Tibial nerve (tissue), 3 donors: ENCODE measurements around the gene IL1RL1.

Experiments used
- POLR2A ChIP-seq, 2 donors: fragments of 450-650 bp; IDR thresholded peaks; one replicate each; pipeline ENCODE4 v1.6.1; 2017; ENCODE audit warnings: antibody characterized with exemption in 2 of 2, mild to moderate bottlenecking in 2 of 2, moderate library complexity in 2 of 2
- TF ChIP-seq, protein P1 (sequence below), 5 experiments: fragments of 200-600 bp in 3 of 5; fragments of 450-650 bp in 2 of 5; sonication (generic) in 3 of 5; IDR thresholded peaks; one replicate each; pipeline ENCODE4 v1.5.1; 2016 to 2019; ENCODE audit warnings: antibody characterized with exemption in 5 of 5, mild to moderate bottlenecking in 3 of 5, moderate library complexity in 2 of 5

DNA sequence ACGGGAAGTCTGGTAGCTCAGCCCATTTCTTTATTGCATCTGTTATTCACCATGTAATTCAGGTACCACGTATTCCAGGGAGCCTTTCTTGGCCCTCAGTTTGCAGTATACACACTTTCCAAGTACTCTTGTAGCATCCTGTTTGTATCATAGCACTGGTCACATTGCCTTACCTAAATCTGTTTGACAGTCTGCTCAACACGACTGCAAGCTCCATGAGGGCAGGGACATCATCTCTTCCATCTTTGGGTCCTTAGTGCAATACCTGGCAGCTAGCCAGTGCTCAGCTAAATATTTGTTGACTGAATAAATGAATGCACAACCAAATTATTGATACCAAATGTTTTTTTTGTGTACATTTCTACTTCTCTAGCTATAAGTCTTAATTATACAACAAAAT lies 33.0 kb downstream of the IL1RL1 start:
- TF ChIP-seq, protein P1, sequence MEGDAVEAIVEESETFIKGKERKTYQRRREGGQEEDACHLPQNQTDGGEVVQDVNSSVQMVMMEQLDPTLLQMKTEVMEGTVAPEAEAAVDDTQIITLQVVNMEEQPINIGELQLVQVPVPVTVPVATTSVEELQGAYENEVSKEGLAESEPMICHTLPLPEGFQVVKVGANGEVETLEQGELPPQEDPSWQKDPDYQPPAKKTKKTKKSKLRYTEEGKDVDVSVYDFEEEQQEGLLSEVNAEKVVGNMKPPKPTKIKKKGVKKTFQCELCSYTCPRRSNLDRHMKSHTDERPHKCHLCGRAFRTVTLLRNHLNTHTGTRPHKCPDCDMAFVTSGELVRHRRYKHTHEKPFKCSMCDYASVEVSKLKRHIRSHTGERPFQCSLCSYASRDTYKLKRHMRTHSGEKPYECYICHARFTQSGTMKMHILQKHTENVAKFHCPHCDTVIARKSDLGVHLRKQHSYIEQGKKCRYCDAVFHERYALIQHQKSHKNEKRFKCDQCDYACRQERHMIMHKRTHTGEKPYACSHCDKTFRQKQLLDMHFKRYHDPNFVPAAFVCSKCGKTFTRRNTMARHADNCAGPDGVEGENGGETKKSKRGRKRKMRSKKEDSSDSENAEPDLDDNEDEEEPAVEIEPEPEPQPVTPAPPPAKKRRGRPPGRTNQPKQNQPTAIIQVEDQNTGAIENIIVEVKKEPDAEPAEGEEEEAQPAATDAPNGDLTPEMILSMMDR (IDR thresholded peaks at IDR 0.05), result no peak
- no peak for TF ChIP-seq POLR2A (IDR thresholded peaks at IDR 0.05)
